Muscle layer of duodenum (tissue), 2 donors: Measurements from ENCODE around the gene GRID1.

Experiments
- H3K27ac ChIP-seq: one replicate; pipeline ENCODE4 v1.7.0; 2013; ENCODE audit warnings: mild to moderate bottlenecking, low read length
- H3K27me3 ChIP-seq: one replicate; pipeline ENCODE4 v1.7.0; 2013; ENCODE audit warnings: low read depth, mild to moderate bottlenecking, control low read depth, low read length
- H3K36me3 ChIP-seq, 2 donors: one replicate each; pipeline ENCODE4 v1.7.0; 2013; ENCODE audit warnings: low read length in 2 of 2, control low read depth in 1 of 2, mild to moderate bottlenecking in 1 of 2; ENCODE audit not compliant: insufficient read depth in 2 of 2, control insufficient read depth in 1 of 2
- H3K4me1 ChIP-seq, 2 donors: one replicate each; pipeline ENCODE4 v1.7.0; 2013; ENCODE audit warnings: low read length in 2 of 2, mild to moderate bottlenecking in 2 of 2, control low read depth in 1 of 2, moderate library complexity in 1 of 2; ENCODE audit not compliant: insufficient read depth in 2 of 2, control insufficient read depth in 1 of 2
- H3K4me3 ChIP-seq, 2 donors: one replicate each; pipeline ENCODE4 v1.7.0; 2013; ENCODE audit warnings: low read length in 2 of 2, low read depth in 1 of 2, mild to moderate bottlenecking in 1 of 2
- H3K9me3 ChIP-seq, 2 donors: one replicate each; pipeline ENCODE4 v1.7.0; 2013; ENCODE audit warnings: low read length in 2 of 2, control low read depth in 1 of 2, mild to moderate bottlenecking in 1 of 2; ENCODE audit not compliant: control insufficient read depth in 1 of 2
- donor health status: healthy.

Gene GRID1

GRCh38 chr10:86169066-86169465 lies 197.5 kb downstream of the GRID1 start:
- Histone ChIP-seq H3K4me1 (no peaks in the 10 kb centered on the region), H3K36me3 (no peaks in the 10 kb centered on the region), H3K27ac (no peak overlapping the region), H3K4me3 (no peak overlapping the region), H3K9me3 (no peaks in the 10 kb centered on the region), H3K27me3 (no peaks in the 10 kb centered on the region)

GRCh38 chr10:86168256-86168655 lies 198.3 kb downstream of the GRID1 start:
- no peaks in the 10 kb centered on the region for H3K4me1 ChIP-seq

GRCh38 chr10:86167762-86168128 lies 198.8 kb downstream of the GRID1 start:
- H3K4me1 ChIP-seq = no peaks in the 10 kb centered on the region
- H3K9me3 ChIP-seq = no peaks in the 10 kb centered on the region
- no peaks in the 10 kb centered on the region for H3K27me3 ChIP-seq
- no peak overlapping the region for H3K27ac ChIP-seq
- no peaks in the 10 kb centered on the region for H3K36me3 ChIP-seq
- no peak overlapping the region for H3K4me3 ChIP-seq

More at GRCh38 chr10:86168256-86168655, 198.3 kb downstream of the GRID1 start:
- Histone ChIP-seq H3K4me3 (no peak overlapping the region), H3K36me3 (no peaks in the 10 kb centered on the region), H3K27me3 (no peaks in the 10 kb centered on the region), H3K27ac (no peak overlapping the region), H3K9me3 (no peaks in the 10 kb centered on the region)

- no peak overlapping the region for H3K27ac ChIP-seq
- H3K4me3 ChIP-seq = no peak overlapping the region
- no peaks in the 10 kb centered on the region for H3K4me1 ChIP-seq
- no peaks in the 10 kb centered on the region for H3K9me3 ChIP-seq
- H3K27me3 ChIP-seq = no peaks in the 10 kb centered on the region
- H3K36me3 ChIP-seq = no peaks in the 10 kb centered on the region
Observed at GRCh38 chr10:86167121-86167761, 199.4 kb downstream of the GRID1 start.

- Histone ChIP-seq H3K36me3 (no peaks in the 10 kb centered on the region), H3K27me3 (no peaks in the 10 kb centered on the region), H3K9me3 (no peaks in the 10 kb centered on the region), H3K4me1 (no peaks in the 10 kb centered on the region), H3K27ac (no peak overlapping the region), H3K4me3 (no peak overlapping the region)
Observed at GRCh38 chr10:86165666-86166065, 200.9 kb downstream of the GRID1 start.

- Histone ChIP-seq H3K27me3 (no peaks in the 10 kb centered on the region), H3K4me1 (no peaks in the 10 kb centered on the region), H3K36me3 (no peaks in the 10 kb centered on the region), H3K9me3 (no peaks in the 10 kb centered on the region), H3K27ac (no peak overlapping the region), H3K4me3 (no peak overlapping the region)
Observed at GRCh38 chr10:86164960-86165630, 201.5 kb downstream of the GRID1 start.

- no peaks in the 10 kb centered on the region for H3K9me3 ChIP-seq
- H3K4me3 ChIP-seq = no peak overlapping the region
- H3K27me3 ChIP-seq = no peaks in the 10 kb centered on the region
- H3K4me1 ChIP-seq = no peaks in the 10 kb centered on the region
- no peak overlapping the region for H3K27ac ChIP-seq
- H3K36me3 ChIP-seq = no peaks in the 10 kb centered on the region
Observed at GRCh38 chr10:86164174-86164774, 202.3 kb downstream of the GRID1 start.

- Histone ChIP-seq H3K27ac (no peak overlapping the region), H3K36me3 (no peaks in the 10 kb centered on the region), H3K4me3 (no peak overlapping the region), H3K27me3 (no peaks in the 10 kb centered on the region), H3K9me3 (no peaks in the 10 kb centered on the region), H3K4me1 (no peaks in the 10 kb centered on the region)
Observed at GRCh38 chr10:86163522-86164173, 202.9 kb downstream of the GRID1 start.

- Histone ChIP-seq H3K27me3 (no peaks in the 10 kb centered on the region), H3K36me3 (no peaks in the 10 kb centered on the region), H3K9me3 (no peaks in the 10 kb centered on the region), H3K27ac (no peak overlapping the region), H3K4me1 (no peaks in the 10 kb centered on the region), H3K4me3 (no peak overlapping the region)
Observed at GRCh38 chr10:86162696-86163400, 203.7 kb downstream of the GRID1 start.

GRCh38 chr10:86162036-86162435 lies 204.6 kb downstream of the GRID1 start:
- H3K4me3 ChIP-seq = no peak overlapping the region
- no peaks in the 10 kb centered on the region for H3K9me3 ChIP-seq
- H3K4me1 ChIP-seq = no peaks in the 10 kb centered on the region
- no peak overlapping the region for H3K27ac ChIP-seq
- no peaks in the 10 kb centered on the region for H3K27me3 ChIP-seq
- H3K36me3 ChIP-seq = no peaks in the 10 kb centered on the region
